GM12875 (cell line): Measurements from ENCODE around the gene TIMM8A.
A peak's percentile ranks its signal among the peaks of the same experiment; 100 is the strongest.

ENCODE experiments used
- H3K4me3 ChIP-seq: one replicate; pipeline ENCODE4 v1.5.1; 2011; ENCODE audit warnings: low read depth, low read length, control low read depth
- TF ChIP-seq, protein P1 (sequence below): IDR thresholded peaks from 2 replicates; pipeline ENCODE4 v1.5.1; 2011; ENCODE audit warnings: low read depth, mild to moderate bottlenecking, control low read depth, inconsistent platforms, low read length, moderate library complexity, borderline replicate concordance; ENCODE audit not compliant: insufficient read depth

The TIMM8A gene

GRCh38 chrX:101348452-101349192 is at the start of gene TIMM8A:
Gene TIMM8A, minus strand, starts transcription at chrX:101348742. Its CDS starts 78 bp downstream, at chrX:101348664.
- peak within 1 kb of the TSS; percentile 76 for H3K4me3 ChIP-seq
- TF ChIP-seq, protein P1, sequence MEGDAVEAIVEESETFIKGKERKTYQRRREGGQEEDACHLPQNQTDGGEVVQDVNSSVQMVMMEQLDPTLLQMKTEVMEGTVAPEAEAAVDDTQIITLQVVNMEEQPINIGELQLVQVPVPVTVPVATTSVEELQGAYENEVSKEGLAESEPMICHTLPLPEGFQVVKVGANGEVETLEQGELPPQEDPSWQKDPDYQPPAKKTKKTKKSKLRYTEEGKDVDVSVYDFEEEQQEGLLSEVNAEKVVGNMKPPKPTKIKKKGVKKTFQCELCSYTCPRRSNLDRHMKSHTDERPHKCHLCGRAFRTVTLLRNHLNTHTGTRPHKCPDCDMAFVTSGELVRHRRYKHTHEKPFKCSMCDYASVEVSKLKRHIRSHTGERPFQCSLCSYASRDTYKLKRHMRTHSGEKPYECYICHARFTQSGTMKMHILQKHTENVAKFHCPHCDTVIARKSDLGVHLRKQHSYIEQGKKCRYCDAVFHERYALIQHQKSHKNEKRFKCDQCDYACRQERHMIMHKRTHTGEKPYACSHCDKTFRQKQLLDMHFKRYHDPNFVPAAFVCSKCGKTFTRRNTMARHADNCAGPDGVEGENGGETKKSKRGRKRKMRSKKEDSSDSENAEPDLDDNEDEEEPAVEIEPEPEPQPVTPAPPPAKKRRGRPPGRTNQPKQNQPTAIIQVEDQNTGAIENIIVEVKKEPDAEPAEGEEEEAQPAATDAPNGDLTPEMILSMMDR = no peak

- no peak overlapping the region for H3K4me3 ChIP-seq
- TF ChIP-seq, protein P1 = no peak
Observed at GRCh38 chrX:101397779-101398178, 49.2 kb upstream of the TIMM8A start.

DNA sequence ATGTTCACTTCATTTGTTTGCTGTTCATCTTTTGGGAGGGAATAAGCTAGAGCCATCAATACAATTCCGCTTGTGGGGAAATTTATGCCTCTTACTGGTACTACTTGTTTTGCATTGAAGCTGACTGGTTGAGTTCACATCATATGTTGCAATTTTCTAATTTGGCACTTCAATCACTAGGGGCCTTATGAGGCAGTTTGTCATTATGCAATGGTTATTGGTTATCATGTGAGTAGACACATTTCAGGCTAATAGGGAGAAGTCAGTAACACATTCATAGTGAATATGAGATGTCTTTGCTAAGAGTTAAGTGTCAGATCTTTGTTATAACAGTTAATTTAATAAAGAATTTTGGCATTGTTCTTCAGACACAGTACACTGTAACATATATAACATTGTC is 47.2 kb upstream of the TIMM8A start:
- TF ChIP-seq, protein P1 = no peak
- no peak overlapping the region for H3K4me3 ChIP-seq

GRCh38 chrX:101394372-101394771 is 45.8 kb upstream of the TIMM8A start:
- TF ChIP-seq, protein P1 = no peak
- no peak overlapping the region for H3K4me3 ChIP-seq

DNA sequence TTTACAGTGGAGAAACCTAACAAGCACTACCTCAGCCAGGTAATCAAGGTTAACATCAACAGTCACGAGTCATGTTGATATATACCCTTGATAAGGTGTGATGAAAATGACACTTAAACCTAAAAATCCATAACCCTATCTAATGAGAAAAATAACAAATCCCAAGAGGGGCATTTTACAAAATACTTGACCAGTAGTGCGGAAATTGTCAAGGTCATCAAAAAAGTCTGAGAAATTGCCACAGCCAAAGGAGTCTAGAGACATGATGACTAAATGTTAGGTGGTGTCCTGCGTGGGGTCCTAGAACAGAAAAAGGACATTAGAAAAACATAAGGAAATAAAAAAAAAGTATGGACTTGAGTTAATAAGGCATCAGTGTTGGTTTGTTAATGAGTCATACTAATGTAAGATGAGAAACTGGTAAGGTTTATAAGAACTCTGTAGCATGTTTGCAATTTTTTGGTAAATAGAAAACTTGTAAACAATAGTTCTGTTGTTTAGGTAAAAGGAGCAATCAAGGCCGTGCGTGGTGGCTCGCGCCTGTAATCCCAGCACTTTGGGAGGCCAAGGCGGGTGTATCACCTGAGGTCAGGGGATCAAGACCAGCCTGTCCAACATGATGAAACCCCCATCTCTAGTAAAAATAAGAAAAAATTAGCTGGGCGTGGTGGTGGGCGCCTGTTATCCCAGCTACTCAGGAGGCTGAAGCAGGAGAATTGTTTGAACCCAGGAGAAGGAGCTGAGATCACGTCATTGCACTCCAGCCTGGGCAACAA is 45.2 kb upstream of the TIMM8A start:
- TF ChIP-seq, protein P1 = no peak
- H3K4me3 ChIP-seq = no peak overlapping the region

GRCh38 chrX:101391831-101392230 is 43.3 kb upstream of the TIMM8A start:
- TF ChIP-seq, protein P1 = no peak

More at GRCh38 chrX:101391831-101392230, 43.3 kb upstream of the TIMM8A start:
- peak overlapping the region; percentile 70 for H3K4me3 ChIP-seq
